GM18870 (cell line): ENCODE measurements around the gene TBC1D20.
"Not testable (repeated sequence)": the region's sequence is repeated elsewhere in the genome, so short reads cannot be mapped to it uniquely, and the experiment has no call there.

Experiments used
- ATAC-seq: cut with Tn5 transposase; IDR thresholded peaks from one replicate; pipeline ENCODE4 v1.9.1; 2021; ENCODE audit warnings: moderate library complexity; ENCODE audit not compliant: unreplicated experiment

TBC1D20 gene

GRCh38 chr20:402898-403581 is 59.3 kb downstream of the TBC1D20 start:
- no peak for ATAC-seq

DNA sequence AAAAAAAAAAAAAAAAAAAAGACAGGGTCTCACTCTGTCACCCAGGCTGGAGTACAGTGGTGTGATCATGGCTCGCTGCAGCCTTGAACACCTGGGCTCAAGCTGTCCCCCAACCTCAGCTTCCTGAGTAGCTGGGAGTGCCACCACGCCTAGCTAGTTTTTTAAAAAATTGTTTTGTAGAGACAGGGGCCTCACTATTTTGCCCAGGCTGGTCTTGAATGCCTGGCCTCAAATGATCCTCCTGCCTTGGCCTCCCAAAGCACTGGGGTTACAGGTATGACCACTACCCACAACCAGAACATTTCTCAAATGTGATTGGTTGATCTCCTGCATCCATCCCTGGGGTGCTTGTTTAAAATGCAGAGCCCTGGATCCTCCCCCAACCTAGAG is 59.8 kb downstream of the TBC1D20 start:
- ATAC-seq: no peak

GRCh38 chr20:401682-402495 is 60.4 kb downstream of the TBC1D20 start:
- ATAC-seq: no peak

DNA sequence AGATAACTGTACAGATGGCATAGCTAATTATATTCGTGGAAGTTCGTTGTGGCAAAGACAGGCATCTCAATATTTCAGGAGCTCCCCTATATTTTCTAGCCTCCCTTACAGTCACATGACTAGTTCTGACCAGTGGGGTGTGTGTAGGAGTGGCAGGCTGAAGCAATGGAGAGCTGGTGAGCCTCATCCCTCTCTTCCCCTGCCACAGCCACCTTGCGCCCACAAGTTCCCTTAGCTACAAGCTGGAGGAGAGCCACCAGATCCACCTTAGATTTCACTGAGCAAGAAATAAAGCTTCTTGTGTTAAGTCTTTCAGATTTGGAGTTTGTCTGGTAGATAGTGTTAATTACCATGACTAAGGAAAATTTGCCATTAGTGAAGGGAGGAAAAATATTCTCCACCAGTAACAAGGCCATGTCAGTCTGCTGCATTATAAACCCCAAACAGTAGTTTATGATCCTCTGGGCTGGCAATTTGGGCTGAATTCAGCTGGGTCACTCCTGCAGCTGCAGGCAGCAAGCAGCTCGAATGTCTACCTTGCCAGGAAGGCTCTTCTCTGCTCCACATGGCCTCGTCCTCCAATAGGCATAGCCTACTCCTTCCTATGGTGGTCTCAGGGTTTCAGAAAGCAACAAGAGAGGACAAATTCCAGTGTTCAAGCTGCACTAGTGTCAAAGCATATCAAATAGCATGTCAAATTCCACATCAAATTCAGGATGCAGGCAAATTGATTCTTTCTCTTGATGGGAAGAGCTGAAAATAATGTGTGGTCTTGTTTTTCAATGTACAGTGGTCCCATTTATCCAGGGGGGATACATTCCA is 61.7 kb downstream of the TBC1D20 start:
- no peak for ATAC-seq

DNA sequence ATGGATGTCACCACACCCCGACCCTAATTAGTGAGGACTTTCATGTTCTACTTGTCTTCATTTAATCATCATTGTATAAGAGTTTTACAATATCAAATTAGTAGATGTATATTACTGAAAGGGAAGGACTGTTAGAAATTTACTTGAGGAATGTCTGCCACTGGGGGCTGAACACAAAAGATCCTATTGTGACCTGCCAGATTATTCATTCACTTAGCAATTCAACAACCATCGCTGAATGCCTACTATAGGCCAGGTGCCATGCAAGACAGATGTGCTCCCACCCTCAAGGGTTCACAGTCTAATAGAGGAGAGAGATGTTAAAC is 62.2 kb downstream of the TBC1D20 start:
- no peak for ATAC-seq

DNA sequence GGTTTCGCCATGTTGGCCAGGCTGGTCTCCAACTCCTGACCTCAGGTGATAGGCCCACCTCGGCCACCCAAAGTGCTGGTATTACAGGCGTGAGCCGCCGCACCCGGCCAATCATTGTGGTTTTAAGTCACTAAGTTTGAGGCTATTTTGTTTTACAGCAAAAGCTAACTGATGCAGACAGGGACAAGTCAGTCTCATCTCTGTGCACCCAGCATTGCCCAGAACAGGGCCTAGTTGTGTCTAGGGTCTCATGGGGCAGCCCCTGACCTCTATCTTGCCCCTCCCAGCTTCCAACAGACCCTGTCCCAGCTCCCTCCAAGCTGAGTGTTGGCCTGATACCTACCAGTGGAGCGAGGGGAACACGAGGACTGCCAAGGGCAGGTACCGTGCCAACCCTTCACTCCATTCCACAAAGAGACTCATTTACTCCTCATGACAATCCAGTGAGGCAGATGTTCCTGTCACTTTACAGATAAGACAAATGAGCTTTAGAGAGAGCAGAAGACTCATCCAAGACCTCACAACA is 63.1 kb downstream of the TBC1D20 start:
- no peak for ATAC-seq

DNA sequence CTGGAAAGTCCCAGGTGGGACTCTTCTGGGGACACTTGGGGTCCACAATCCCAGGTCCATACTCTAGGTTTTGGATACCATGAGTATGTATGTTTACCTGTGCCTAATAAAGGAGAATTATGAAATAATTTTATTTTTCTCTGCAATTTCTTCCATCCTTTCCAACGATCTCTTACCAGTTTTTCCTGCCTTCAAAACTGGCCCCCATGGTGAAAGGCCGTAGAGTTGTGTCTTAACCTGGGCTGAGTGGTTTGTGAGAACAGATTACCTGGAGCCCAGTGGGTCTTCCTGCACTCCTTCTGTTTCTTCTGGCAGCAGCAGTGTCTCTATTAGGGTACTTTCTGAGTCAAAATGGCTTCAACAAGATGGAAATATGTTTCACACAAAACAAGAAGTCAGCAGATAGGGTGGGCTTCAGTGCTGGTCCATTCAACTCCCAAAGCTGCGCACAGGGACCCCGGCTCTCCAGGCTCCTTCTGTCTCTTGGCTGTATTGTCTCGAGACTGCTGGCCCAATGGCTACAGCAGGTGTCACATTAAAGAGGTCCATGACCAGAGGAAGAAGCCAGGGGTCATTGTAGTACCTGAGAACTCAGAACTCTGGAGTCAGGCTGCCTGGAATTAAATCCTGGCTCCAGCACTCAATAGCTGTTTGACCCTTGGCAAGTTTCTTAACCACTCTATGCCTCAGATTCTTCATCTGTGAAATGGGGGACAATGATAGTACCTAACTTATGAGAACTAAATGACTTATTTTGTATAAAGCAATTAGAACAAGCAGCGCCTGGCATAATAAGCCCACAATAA is 64.7 kb downstream of the TBC1D20 start:
- no peak for ATAC-seq

GRCh38 chr20:396619-397431 is 65.5 kb downstream of the TBC1D20 start:
- ATAC-seq: no peak

- no peak for ATAC-seq
These were observed 66.1 kb downstream of the TBC1D20 start for GRCh38 chr20:396252-396618.

DNA sequence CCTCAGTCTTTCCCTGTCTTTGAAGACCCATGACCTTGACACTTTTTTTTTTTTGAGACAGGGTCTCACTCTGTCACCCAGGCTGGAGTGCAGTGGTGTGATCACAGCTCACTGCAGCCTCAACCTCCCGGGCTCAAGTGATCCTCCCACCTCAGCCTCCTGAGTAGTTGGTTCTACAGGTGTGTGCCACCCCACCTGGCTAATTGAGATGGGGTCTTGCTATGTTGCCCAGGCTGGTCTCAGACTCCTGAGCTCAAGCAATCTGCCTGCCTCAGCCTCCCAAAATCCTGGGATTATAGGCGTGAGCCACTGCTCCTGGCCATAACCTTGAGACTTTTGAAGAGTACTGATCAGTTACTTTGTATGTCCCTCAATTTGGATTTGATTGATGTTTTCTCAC is 69.0 kb downstream of the TBC1D20 start:
- ATAC-seq: not testable (repeated sequence)

DNA sequence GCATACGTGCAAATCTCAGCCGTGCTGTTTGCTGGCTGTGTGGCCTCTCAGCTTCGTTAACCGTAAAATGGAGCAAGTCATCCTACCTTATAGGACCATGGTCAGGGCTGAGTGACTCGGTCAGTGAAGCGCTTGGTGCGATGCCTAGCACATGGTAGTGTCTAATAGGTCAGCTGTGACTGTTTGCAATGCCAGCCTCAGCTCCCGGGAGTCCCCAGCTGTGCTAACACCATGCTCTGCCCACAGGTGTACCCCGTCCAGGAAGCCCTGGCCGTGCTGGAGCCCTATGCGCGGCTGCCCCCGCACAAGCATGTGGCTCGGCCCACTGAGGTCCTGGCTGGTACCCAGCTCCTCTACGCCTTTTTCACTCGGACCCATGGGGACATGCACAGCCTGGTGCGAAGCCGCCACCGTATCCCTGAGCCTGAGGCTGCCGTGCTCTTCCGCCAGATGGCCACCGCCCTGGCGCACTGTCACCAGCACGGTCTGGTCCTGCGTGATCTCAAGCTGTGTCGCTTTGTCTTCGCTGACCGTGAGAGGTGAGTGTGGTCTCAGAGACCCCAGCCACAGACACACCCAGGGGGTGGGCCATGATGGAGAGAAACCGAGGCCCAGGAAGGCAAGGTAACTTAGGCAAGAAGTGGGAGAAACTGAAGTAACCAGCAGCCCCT is 71.2 kb downstream of the TBC1D20 start:
- ATAC-seq: no peak

DNA sequence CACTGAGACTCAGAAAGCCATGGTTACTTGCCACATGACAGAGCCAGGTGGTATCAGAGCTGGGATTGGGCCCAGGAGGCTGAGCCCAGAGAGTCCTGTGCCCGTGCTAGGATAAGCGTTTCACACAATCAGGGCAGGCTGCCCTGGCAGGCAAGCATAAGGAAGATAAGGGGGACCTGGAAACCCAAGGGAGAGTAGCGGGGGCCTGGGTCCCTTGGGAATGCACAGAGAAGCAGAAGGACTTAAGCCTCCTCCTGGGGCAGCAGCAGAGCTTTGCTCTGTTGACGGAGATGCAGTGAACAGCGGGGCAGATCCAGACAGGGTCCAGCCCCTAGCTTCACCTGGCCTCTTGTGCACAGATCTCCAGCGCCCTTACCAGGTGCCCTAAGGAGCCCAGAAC is 73.1 kb downstream of the TBC1D20 start:
- ATAC-seq: no peak

GRCh38 chr20:388034-388994 is 74.0 kb downstream of the TBC1D20 start:
- no peak for ATAC-seq

DNA sequence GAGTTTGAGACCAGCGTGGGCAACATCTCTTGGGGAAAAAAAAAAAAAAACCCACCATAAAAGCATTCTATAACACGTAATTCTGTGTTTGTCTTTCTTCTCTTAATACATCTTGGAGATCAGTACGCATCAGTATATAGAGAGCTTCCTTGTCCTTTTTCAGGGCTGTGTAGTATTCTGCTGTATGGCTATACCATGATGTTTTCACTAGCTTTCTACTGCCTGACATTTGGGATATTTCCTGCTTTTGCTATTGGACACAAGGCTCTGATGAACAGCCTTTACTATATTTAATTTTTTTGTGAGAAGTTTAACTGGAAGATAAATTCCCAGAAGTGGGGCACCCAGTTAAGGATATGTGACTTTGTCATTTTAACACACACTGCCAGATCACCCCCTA is 74.8 kb downstream of the TBC1D20 start:
- ATAC-seq: no peak

GRCh38 chr20:386634-387033 is 75.7 kb downstream of the TBC1D20 start:
- ATAC-seq: not testable (repeated sequence)
